SK-N-SH treated with all-trans-retinoic acid at 6 μM for 48 hours (cell line): ENCODE data around the gene IL17RD.

ENCODE experiments used
- CSDC2 ChIP-seq: fragments of 250-450 bp; sonication (Bioruptor Pico); IDR thresholded peaks from 2 replicates; pipeline ENCODE4 v1.5.0; 2020; ENCODE audit warnings: mild to moderate bottlenecking, moderate library complexity
- OSR1 ChIP-seq: fragments of 250-450 bp; sonication (Bioruptor Pico); IDR thresholded peaks from 2 replicates; pipeline ENCODE4 v1.8.0; 2022; ENCODE audit warnings: moderate library complexity, mild to moderate bottlenecking, inconsistent platforms
- TCF4 ChIP-seq: fragments of 250-450 bp; sonication (Bioruptor Pico); IDR thresholded peaks from 2 replicates; pipeline ENCODE4 v1.8.0; 2021; ENCODE audit warnings: mild to moderate bottlenecking, moderate library complexity, borderline replicate concordance
- TOX ChIP-seq: fragments of 250-450 bp; sonication (Bioruptor Pico); IDR thresholded peaks from 2 replicates; pipeline ENCODE4 v1.8.0; 2021; ENCODE audit warnings: mild to moderate bottlenecking, moderate library complexity, borderline replicate concordance
- ZC3H10 ChIP-seq: fragments of 250-450 bp; sonication (Bioruptor Pico); IDR thresholded peaks from 2 replicates; pipeline ENCODE4 v1.5.1; 2021; ENCODE audit warnings: mild to moderate bottlenecking, moderate library complexity
- ZFP3 ChIP-seq: fragments of 250-450 bp; sonication (Bioruptor Pico); IDR thresholded peaks from 2 replicates; pipeline ENCODE4 v1.5.0; 2020; ENCODE audit warnings: mild to moderate bottlenecking, moderate library complexity
- ZNF565 ChIP-seq: fragments of 450-650 bp; formaldehyde crosslinking; conservative IDR thresholded peaks from 2 replicates; pipeline ENCODE4 v1.5.0; 2020; ENCODE audit warnings: low read depth, mild to moderate bottlenecking, moderate library complexity
- ZNF70 ChIP-seq: fragments of 450-650 bp; formaldehyde crosslinking; IDR thresholded peaks from 2 replicates; pipeline ENCODE4 v1.5.0; 2020; ENCODE audit warnings: mild to moderate bottlenecking, moderate library complexity
- TF ChIP-seq, protein P1 (sequence below): fragments of 250-450 bp; sonication (Bioruptor Pico); IDR thresholded peaks from 2 replicates; pipeline ENCODE4 v1.8.0; 2021; ENCODE audit warnings: low read depth, mild to moderate bottlenecking, moderate library complexity, borderline replicate concordance
- TF ChIP-seq, protein P2 (sequence below): fragments of 250-450 bp; sonication (Bioruptor Pico); IDR thresholded peaks from 2 replicates; pipeline ENCODE4 v1.8.0; 2020; ENCODE audit warnings: mild to moderate bottlenecking, moderate library complexity, borderline replicate concordance
- TF ChIP-seq, protein P3 (sequence below): fragments of 250-450 bp; sonication (Bioruptor Pico); IDR thresholded peaks from 2 replicates; pipeline ENCODE4 v1.5.1; 2020; ENCODE audit warnings: low read depth, mild to moderate bottlenecking, moderate library complexity

DNA sequence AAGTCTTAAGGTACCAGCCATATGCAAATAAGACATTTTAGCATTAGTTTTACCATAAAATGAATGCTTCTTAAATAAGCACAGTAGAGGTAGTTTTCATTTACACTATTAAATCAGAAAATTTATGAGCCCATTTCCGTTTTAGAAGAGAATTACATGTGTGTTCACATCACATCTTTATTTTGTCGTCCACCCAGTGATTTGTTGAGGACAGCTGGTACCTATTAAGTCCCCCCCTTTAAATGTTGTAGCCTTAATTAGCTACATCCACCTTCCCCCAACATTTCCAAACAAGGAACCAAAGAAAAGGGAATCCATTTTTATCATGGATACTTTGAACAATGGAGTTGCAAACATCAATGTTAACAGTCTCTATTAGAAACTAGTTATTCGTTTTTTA, 6.8 kb downstream of the IL17RD start:
- TF ChIP-seq, protein P1, sequence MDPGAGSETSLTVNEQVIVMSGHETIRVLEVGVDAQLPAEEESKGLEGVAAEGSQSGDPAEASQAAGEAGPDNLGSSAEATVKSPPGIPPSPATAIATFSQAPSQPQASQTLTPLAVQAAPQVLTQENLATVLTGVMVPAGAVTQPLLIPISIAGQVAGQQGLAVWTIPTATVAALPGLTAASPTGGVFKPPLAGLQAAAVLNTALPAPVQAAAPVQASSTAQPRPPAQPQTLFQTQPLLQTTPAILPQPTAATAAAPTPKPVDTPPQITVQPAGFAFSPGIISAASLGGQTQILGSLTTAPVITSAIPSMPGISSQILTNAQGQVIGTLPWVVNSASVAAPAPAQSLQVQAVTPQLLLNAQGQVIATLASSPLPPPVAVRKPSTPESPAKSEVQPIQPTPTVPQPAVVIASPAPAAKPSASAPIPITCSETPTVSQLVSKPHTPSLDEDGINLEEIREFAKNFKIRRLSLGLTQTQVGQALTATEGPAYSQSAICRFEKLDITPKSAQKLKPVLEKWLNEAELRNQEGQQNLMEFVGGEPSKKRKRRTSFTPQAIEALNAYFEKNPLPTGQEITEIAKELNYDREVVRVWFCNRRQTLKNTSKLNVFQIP (CRISPR knock-in tag), result no peak
- TF ChIP-seq ZFP3 (CRISPR knock-in tag) (no peak), CSDC2 (CRISPR knock-in tag) (no peak), ZNF565 (CRISPR knock-in tag) (no peak), OSR1 (no peak), ZNF70 (CRISPR knock-in tag) (no peak), ZC3H10 (CRISPR knock-in tag) (no peak), TOX (CRISPR knock-in tag) (no peak), TCF4 (CRISPR knock-in tag) (peak; percentile 30; the same call in 1 of the 2 replicates)
- TF ChIP-seq, protein P2, sequence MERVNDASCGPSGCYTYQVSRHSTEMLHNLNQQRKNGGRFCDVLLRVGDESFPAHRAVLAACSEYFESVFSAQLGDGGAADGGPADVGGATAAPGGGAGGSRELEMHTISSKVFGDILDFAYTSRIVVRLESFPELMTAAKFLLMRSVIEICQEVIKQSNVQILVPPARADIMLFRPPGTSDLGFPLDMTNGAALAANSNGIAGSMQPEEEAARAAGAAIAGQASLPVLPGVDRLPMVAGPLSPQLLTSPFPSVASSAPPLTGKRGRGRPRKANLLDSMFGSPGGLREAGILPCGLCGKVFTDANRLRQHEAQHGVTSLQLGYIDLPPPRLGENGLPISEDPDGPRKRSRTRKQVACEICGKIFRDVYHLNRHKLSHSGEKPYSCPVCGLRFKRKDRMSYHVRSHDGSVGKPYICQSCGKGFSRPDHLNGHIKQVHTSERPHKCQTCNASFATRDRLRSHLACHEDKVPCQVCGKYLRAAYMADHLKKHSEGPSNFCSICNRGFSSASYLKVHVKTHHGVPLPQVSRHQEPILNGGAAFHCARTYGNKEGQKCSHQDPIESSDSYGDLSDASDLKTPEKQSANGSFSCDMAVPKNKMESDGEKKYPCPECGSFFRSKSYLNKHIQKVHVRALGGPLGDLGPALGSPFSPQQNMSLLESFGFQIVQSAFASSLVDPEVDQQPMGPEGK (CRISPR knock-in tag), result no peak
- TF ChIP-seq, protein P3, sequence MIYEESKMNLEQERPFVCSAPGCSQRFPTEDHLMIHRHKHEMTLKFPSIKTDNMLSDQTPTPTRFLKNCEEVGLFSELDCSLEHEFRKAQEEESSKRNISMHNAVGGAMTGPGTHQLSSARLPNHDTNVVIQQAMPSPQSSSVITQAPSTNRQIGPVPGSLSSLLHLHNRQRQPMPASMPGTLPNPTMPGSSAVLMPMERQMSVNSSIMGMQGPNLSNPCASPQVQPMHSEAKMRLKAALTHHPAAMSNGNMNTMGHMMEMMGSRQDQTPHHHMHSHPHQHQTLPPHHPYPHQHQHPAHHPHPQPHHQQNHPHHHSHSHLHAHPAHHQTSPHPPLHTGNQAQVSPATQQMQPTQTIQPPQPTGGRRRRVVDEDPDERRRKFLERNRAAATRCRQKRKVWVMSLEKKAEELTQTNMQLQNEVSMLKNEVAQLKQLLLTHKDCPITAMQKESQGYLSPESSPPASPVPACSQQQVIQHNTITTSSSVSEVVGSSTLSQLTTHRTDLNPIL, result no peak
